Upper lobe of right lung (tissue), 1 donor: ENCODE results near the gene CALD1. TPM values are rescaled to one million over a fixed set of nuclear protein-coding genes. Genes with fewer than 3 reads are reported as not detected.
A peak's percentile ranks its signal among the peaks of the same experiment; 100 is the strongest.

Source experiments
- ATAC-seq: fragments of 200-7000 bp; cut with Tn5 transposase; one replicate; pipeline ENCODE4 v1.9.1; 2020; ENCODE audit warnings: mild to moderate bottlenecking, moderate library complexity
- DNase-seq: peaks from one replicate; pipeline ENCODE4 v3.0.0-alpha.2; 2020
- H3K27ac ChIP-seq: fragments of 200-600 bp; one replicate; pipeline ENCODE4 v1.8.0; 2022
- H3K27me3 ChIP-seq: fragments of 200-600 bp; one replicate; pipeline ENCODE4 v1.8.0; 2022; ENCODE audit warnings: mild to moderate bottlenecking
- H3K36me3 ChIP-seq: fragments of 200-600 bp; one replicate; pipeline ENCODE4 v1.8.0; 2022
- H3K4me1 ChIP-seq: fragments of 200-600 bp; one replicate; pipeline ENCODE4 v1.8.0; 2022
- H3K4me3 ChIP-seq: fragments of 200-600 bp; one replicate; pipeline ENCODE4 v1.8.0; 2022; ENCODE audit warnings: mild to moderate bottlenecking
- H3K9me3 ChIP-seq: fragments of 200-600 bp; one replicate; pipeline ENCODE4 v1.8.0; 2022
- CTCF ChIP-seq: fragments of 200-600 bp; IDR thresholded peaks from one replicate; pipeline ENCODE4 v1.8.0; 2022; ENCODE audit warnings: antibody characterized with exemption
- intact Hi-C: fragments of 100-400 bp; cut with DNase I; formaldehyde crosslinking; loops from one replicate; pipeline ENCODE4 v1.11.0; 2022
- total RNA-seq: library from RNA; stranded (reverse); fragmentation: NEBNext Ultra II Directional; extraction: Animal tissue kit (Norgen Biotek cat#: 25700); gene quantifications from one replicate; pipeline ENCODE4 v1.2.1, GENCODE V29; 2021
- donor health status: DM: no; HTN: yes; CAD: no; lungs with severe emphysema.

CALD1 gene
- total RNA-seq, 1 donor from 2014 or later: 213 TPM

- TF ChIP-seq CTCF: no peak
- Histone ChIP-seq H3K9me3 (no peaks in the 10 kb centered on the region), H3K36me3 (peaks cover 22% of the 10 kb centered on the region), H3K27ac (no peak overlapping the region), H3K4me1 (peaks cover 3% of the 10 kb centered on the region), H3K27me3 (no peaks in the 10 kb centered on the region), H3K4me3 (no peak overlapping the region)
- DNase-seq (no peak), ATAC-seq (no peak)
- intact Hi-C loops: no loop called here
Observed at GRCh38 chr7:134945691-134946090, 166.3 kb downstream of the CALD1 start.

GRCh38 chr7:134946260-134946659 is 166.8 kb downstream of the CALD1 start:
- intact Hi-C loops: no loop called here

GRCh38 chr7:134947329-134947728 is 167.9 kb downstream of the CALD1 start:
- H3K4me1 ChIP-seq: no peaks in the 10 kb centered on the region
- no peaks in the 10 kb centered on the region for H3K9me3 ChIP-seq
- no peak overlapping the region for H3K4me3 ChIP-seq
- peaks cover 34% of the 10 kb centered on the region for H3K36me3 ChIP-seq
- intact Hi-C loops: no loop called here
- H3K27ac ChIP-seq: no peak overlapping the region
- DNase-seq (peak; percentile 52), ATAC-seq (no peak)
- no peaks in the 10 kb centered on the region for H3K27me3 ChIP-seq
- no peak for TF ChIP-seq CTCF

More at GRCh38 chr7:134946260-134946659, 166.8 kb downstream of the CALD1 start:
- Histone ChIP-seq H3K27ac (no peak overlapping the region), H3K9me3 (no peaks in the 10 kb centered on the region), H3K4me3 (no peak overlapping the region), H3K27me3 (no peaks in the 10 kb centered on the region), H3K36me3 (peaks cover 25% of the 10 kb centered on the region), H3K4me1 (peaks cover 3% of the 10 kb centered on the region)
- no peak for TF ChIP-seq CTCF
- DNase-seq (no peak), ATAC-seq (no peak)

- H3K4me3 ChIP-seq: no peak overlapping the region
- intact Hi-C loops: no loop called here
- no peaks in the 10 kb centered on the region for H3K9me3 ChIP-seq
- DNase-seq (no peak), ATAC-seq (no peak)
- no peak overlapping the region for H3K27ac ChIP-seq
- no peaks in the 10 kb centered on the region for H3K27me3 ChIP-seq
- no peaks in the 10 kb centered on the region for H3K4me1 ChIP-seq
- TF ChIP-seq CTCF: no peak
- H3K36me3 ChIP-seq: peaks cover 39% of the 10 kb centered on the region
Observed at GRCh38 chr7:134947831-134948230, 168.4 kb downstream of the CALD1 start.

- TF ChIP-seq CTCF: no peak
- intact Hi-C loops: no loop called here
- H3K4me3 ChIP-seq: no peak overlapping the region
- H3K4me1 ChIP-seq: no peaks in the 10 kb centered on the region
- H3K9me3 ChIP-seq: no peaks in the 10 kb centered on the region
- DNase-seq: no peak
- no peaks in the 10 kb centered on the region for H3K27me3 ChIP-seq
- ATAC-seq: no peak
- peaks cover 43% of the 10 kb centered on the region for H3K36me3 ChIP-seq
- H3K27ac ChIP-seq: no peak overlapping the region
Observed at GRCh38 chr7:134948246-134948645, 168.8 kb downstream of the CALD1 start.

- no peak overlapping the region for H3K4me3 ChIP-seq
- H3K9me3 ChIP-seq: no peaks in the 10 kb centered on the region
- H3K27me3 ChIP-seq: no peaks in the 10 kb centered on the region
- no peak overlapping the region for H3K27ac ChIP-seq
- ATAC-seq (no peak), DNase-seq (no peak)
- intact Hi-C loops: no loop called here
- H3K36me3 ChIP-seq: peaks cover 44% of the 10 kb centered on the region
- H3K4me1 ChIP-seq: no peaks in the 10 kb centered on the region
- TF ChIP-seq CTCF: no peak
Observed at GRCh38 chr7:134948736-134949135, 169.3 kb downstream of the CALD1 start.
